H54 (cell line): Measurements from ENCODE around the gene GSDMA.

Source experiments
- DNase-seq: peaks from one replicate; pipeline ENCODE4 v3.0.0; 2011; ENCODE audit warnings: low spot score, mixed read lengths; ENCODE audit not compliant: insufficient read length
- FAIRE-seq: peaks from 3 replicates; lab custom pipeline; 2011; peaks lifted over from hg19 to GRCh38; lab: Jason Lieb, UNC
- POLR2A ChIP-seq: IDR thresholded peaks from 2 replicates; pipeline ENCODE4 v1.6.1; 2011; ENCODE audit warnings: low read depth, mild to moderate bottlenecking, low read length

The GSDMA gene

GRCh38 chr17:40022497-40022896 is 59.7 kb downstream of the GSDMA start:
- DNase-seq (no peak), FAIRE-seq (no peak)
- TF ChIP-seq POLR2A = no peak

GRCh38 chr17:40022961-40023541 is 60.2 kb downstream of the GSDMA start:
- FAIRE-seq = no peak
- no peak for DNase-seq

GRCh38 chr17:40023590-40024292 is 60.9 kb downstream of the GSDMA start:
- no peak for FAIRE-seq
- no peak for TF ChIP-seq POLR2A
- no peak for DNase-seq

More at GRCh38 chr17:40022961-40023541, 60.2 kb downstream of the GSDMA start:
- no peak for TF ChIP-seq POLR2A

GRCh38 chr17:40024901-40025300 is 62.1 kb downstream of the GSDMA start:
- DNase-seq (no peak), FAIRE-seq (no peak)
- no peak for TF ChIP-seq POLR2A

- FAIRE-seq (no peak), DNase-seq (no peak)
- no peak for TF ChIP-seq POLR2A
Measured at GRCh38 chr17:40025559-40025958, 62.8 kb downstream of the GSDMA start.

GRCh38 chr17:40025991-40026815 is 63.4 kb downstream of the GSDMA start:
- no peak for TF ChIP-seq POLR2A
- no peak for FAIRE-seq

GRCh38 chr17:40026816-40027613 is 64.2 kb downstream of the GSDMA start:
- FAIRE-seq = no peak
- no peak for TF ChIP-seq POLR2A
- peak; percentile 83 for DNase-seq

More at GRCh38 chr17:40025991-40026815, 63.4 kb downstream of the GSDMA start:
- no peak for DNase-seq
